UCSD-AML1 (cell line): ENCODE data around the gene MGLL.

Experiments
- DNase-seq: peaks from one replicate; lab custom pipeline; 2025; ENCODE audit not compliant: unreplicated experiment; lab: John Stamatoyannopoulos, UW

MGLL gene

GRCh38 chr3:127743351-127744252 lies 78.7 kb downstream of the MGLL start:
- DNase-seq = no peak

- DNase-seq = no peak
Observed at GRCh38 chr3:127742580-127742979, 79.7 kb downstream of the MGLL start.

DNA sequence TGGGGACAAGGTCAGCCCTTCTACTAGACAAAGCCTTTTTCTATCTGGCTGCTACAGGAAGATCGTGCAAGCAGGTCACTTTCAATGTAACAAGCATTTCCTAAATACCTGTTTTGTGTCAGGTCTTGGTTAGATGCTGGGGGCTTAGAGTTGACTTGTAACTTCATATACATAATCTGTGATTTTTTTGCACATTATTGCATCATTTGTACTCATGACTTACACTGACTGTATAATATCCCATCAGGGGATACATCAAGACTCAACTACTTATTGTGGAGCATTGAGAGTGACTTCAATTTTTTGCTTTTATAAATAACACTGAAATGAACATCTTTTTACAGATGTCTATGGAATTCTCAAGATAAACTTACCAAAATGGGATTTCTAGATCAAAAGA lies 80.6 kb downstream of the MGLL start:
- no peak for DNase-seq

GRCh38 chr3:127741246-127741645 lies 81.1 kb downstream of the MGLL start:
- DNase-seq = no peak

- no peak for DNase-seq
Observed at GRCh38 chr3:127740136-127740915, 82.0 kb downstream of the MGLL start.

DNA sequence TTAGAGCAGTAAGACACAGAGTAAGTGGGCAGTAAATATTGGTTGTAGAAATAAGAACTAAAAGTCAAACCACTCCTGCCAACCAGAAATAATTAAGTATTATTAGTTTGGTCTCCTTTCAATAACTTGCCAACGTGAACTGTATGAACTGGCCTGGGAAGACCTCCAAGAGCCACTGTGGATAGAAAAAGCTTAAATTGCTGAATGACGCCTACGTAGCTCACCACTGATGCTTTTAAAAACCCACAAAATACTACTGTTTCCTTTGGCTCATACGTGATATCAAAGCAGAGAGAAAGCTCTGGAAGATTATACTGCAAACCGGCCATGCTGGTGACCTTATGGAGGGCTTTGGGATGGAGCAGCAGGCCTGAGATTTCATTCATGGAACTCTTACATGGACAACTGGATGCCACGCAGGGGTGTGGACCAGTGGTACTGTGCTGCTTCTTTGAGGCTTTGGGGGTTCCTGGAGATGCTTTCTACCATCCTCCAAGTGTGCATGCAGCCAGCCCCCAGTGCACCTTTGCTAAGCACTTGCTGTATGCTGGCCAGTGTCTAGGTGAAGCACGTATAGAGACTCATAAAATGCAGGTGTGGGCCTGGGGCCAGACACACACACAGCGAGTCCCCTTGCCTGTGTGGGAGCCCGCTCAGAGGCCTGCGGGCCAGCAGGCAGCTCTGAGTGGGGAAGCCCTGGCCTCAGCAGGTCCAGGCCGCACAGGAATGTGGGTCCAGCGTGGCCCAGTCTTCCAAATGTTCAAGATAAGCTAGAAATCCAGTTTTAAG lies 82.8 kb downstream of the MGLL start:
- DNase-seq = no peak

GRCh38 chr3:127738192-127738840 lies 84.0 kb downstream of the MGLL start:
- DNase-seq = no peak

DNA sequence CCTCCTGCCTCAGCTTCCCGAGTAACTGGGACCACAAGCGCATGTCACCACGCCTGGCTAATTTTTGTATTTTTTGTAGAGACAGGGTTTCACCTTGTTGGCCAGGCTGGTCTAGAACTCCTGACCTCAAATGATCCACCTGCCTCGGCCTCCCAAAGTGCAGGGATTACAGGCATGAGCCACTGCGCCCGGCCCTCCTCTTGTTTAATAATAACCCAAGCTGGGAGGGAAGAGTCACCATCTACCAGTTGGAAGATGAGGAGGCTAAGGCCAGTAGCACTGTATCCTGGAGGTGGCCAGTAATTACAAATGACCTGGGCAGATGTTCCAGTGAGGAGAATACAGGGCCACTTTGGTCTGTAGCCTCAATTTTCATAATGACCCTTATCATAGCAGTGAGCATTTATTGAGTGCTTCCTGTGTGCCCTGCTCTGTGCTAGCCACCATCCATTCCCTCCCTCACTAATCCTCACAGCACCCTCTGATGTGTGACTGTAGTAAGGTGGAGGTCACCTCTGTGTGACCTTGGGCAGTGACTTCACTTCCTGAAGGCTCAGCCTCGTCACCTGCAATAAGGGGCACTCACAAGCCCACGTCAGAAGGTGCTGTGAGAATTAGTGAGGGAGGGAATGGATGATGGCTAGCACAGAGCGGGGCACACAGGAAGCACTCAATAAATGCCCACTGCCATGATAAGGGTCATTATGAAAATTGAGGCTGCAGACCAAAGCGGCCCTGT lies 85.3 kb downstream of the MGLL start:
- no peak for DNase-seq

- no peak for DNase-seq
Observed at GRCh38 chr3:127735767-127736693, 86.3 kb downstream of the MGLL start.

GRCh38 chr3:127734754-127735473 lies 87.4 kb downstream of the MGLL start:
- peak; percentile 75 for DNase-seq

- DNase-seq = no peak
Observed at GRCh38 chr3:127734181-127734720, 88.1 kb downstream of the MGLL start.

DNA sequence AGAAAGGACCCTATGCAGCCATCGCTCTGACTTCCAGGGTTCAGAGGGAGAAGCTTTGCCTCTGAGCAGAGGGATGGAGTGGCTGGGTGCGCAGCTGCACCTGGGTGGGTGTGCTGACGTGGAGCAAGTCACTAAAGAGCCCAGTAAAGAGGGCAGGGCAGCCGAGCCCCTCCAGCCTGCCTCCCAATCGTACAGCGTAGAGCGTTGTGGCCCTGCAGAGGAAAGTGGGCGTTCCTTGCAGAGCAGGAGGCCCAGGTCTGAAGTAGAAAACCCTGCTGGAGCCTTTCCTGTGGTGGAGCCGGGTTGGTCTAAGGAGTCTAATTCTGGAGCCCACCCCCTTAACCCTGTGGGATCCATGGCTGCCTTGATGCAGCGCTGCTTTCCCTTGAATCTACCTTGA lies 88.5 kb downstream of the MGLL start:
- no peak for DNase-seq

GRCh38 chr3:127732879-127733350 lies 89.4 kb downstream of the MGLL start:
- DNase-seq = no peak

GRCh38 chr3:127732303-127732702 lies 90.0 kb downstream of the MGLL start:
- DNase-seq = no peak

DNA sequence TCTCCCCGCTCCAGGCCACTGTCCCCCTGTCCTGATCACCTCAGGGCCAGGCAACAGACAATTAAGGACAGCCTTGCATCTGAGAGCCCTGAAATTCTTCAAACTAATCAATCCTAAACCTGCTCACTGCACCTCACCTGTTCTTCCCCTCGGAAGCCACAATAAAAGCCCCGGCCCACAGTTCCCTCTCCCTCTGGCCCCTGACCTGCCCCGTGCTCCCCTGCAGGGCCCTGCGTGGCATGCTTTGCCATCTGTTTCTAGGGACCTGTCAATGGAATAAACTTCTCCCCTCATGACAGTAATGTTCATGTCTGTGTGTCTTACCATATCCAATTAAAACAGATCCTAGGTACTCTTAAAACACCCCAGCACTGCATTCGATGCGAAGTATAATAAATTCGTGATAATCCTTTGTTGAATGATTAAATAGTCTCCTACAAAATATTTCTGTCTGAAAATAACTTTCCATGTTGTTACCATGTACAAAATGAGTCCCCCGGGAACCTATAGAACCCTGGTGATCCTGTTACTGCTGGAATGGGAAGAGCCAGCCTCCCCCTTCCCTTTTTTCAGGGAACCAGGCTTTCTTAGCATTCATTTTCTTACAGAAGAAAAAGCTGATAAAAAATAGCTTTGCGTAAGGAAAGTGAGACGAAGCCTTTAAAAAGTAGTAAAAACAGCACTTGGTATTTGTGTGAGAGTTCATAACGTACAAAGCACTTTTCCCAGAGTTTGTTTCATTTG lies 90.6 kb downstream of the MGLL start:
- DNase-seq = no peak

DNA sequence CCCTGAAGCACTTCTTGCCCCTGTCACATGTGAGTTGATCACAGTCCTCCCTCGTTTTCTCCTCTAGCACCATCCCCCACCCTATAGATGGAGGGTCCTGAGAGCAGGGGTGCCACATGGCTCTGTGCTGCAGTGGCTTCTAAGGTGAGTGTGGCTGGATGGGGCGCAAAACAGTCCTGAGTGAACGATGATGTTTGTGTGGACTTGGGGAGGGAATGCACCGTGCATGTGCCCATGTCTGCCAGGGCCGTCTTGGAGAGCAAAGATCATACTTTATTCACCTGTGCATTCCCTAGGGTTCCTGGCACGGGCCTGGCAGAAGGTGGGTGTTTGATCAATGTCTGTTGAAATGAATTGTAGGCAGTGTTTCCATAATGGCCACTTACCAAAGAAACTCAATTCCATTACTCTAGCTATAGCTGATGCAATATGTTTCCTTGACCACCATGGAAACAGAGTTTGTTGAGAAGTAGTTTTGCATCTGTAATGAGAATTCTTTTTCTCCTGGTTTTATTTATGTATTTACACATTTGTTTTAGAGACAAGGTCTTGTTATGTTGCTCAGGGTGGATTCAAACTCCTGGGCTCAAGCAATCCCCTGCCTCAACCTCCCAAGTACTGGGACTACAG lies 91.5 kb downstream of the MGLL start:
- DNase-seq = no peak

DNA sequence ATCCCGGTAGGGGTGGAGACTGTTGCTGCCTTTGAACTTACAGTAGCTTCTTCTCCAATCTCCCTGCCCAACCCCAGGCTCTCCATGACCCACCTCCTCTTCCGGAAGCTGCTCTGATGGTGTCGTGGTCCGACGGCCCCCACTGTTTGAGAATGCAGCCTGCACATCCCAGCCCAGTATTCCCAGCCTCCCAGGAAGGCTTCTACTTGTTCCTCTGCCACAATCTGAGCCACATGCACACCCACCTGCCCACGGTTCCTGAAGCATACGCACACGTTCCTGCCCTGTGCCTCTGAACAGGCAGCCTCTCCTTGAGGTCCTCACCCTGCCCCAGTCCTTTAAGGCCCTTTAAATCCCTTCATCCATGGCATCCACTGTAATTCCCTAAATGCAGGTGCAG lies 92.1 kb downstream of the MGLL start:
- no peak for DNase-seq
